Measurements from ENCODE around the gene GPR179. TPM values are rescaled to one million over a fixed set of nuclear protein-coding genes. Genes with fewer than 3 reads are reported as not detected.

GPR179 gene
- total RNA-seq, result under 0.01 TPM in 1 of 2 replicates, not detected in the other

GRCh38 chr17:38343608-38344419 is at the start of gene GPR179:
Gene GPR179, minus strand, starts transcription at chr17:38343956. Its CDS starts 167 bp downstream, at chr17:38343789.

GRCh38 chr17:38351412-38352222 is 7.9 kb upstream of the GPR179 start, which contains the start of gene SOCS7:
Gene SOCS7, plus strand, starts transcription at chr17:38351844. Its CDS starts 209 bp downstream, at chr17:38352053.

GRCh38 chr17:38296834-38297517 is 46.8 kb downstream of the GPR179 start, which contains the start of gene MRPL45:
Gene MRPL45, plus strand, starts transcription at chr17:38297168. Its CDS starts 16 bp downstream, at chr17:38297184.

Other genes starting within 250 kb of the GPR179 start
- gene TBC1D3E, start 216.0 kb downstream of the GPR179 start, total RNA-seq, result not detected in 2 replicates
- gene TBC1D3, start 151.4 kb downstream of the GPR179 start, total RNA-seq, result not detected in 2 replicates
- 19.4 and 26.0 TPM in 2 replicates for gene MRPL45, start 46.8 kb downstream of the GPR179 start, total RNA-seq
- 9.8 and 10.1 TPM in 2 replicates for gene SOCS7, start 7.9 kb upstream of the GPR179 start, total RNA-seq
- 33.3 and 60.0 TPM in 2 replicates for gene ARHGAP23, start 84.5 kb upstream of the GPR179 start, total RNA-seq